NCI-H460 (cell line): Measurements from ENCODE around the gene C19orf38. TPM values are rescaled to one million over a fixed set of nuclear protein-coding genes. Genes with fewer than 3 reads are reported as not detected.
"Not testable (repeated sequence)": the region's sequence is repeated elsewhere in the genome, so short reads cannot be mapped to it uniquely, and the experiment has no call there.

Experiments used
- DNase-seq: peaks from one replicate; pipeline ENCODE4 v3.0.0-alpha.2; 2016; ENCODE audit warnings: low read depth; ENCODE audit errors: extremely low read depth
- total RNA-seq: library from RNA; depleted of rRNA; stranded (reverse); fragments of >200 nt; shearing (Covaris generic); gene quantifications from 2 replicates; pipeline ENCODE4 v1.2.3, GENCODE V29; 2014

The C19orf38 gene
- total RNA-seq, 1 experiment from 2014 or later = 0.50 TPM

DNA sequence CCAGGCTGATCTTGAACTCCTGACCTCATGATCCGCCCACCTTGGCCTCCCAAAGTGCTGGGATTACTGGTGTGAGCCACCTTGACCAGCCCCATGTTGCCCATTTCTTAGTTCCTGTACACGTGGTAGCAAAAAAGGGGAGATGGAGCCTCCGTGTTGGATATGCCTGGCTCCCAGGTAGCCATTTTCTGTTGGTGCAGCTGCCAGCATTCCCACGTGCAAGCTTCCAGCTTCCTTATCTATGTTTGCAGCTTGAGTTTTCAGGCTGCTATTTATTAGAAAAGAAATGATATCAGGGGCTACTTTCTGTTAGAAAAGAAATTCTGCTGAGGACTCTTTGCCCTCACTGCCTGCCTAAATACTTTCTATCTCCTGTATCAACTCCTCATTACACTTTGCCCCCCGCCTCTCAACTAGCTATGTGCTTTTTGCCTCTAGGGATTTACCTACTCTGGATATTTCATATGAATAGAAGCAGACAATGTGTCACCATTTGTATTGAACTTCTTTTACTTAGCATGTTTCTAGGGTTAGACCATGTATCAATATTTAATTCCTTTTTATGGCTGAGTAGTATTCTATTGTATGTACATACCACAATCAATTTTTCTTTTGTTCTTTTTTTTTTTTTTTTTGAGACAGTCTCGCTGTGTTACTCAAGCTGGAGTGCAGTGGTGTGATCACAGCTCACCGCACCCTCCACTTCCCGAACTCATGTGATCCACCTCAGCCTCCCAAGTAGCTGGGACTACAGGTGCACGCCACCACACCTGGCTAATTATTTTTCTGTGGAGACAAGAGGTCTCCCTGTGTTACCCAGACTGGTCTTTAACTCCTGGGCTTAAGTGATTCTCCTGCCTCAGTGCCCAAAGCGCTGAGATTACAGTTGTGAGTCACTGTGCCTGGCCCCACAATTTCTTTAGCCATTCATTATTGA, 8.8 kb upstream of the C19orf38 start:
- DNase-seq = no peak

DNA sequence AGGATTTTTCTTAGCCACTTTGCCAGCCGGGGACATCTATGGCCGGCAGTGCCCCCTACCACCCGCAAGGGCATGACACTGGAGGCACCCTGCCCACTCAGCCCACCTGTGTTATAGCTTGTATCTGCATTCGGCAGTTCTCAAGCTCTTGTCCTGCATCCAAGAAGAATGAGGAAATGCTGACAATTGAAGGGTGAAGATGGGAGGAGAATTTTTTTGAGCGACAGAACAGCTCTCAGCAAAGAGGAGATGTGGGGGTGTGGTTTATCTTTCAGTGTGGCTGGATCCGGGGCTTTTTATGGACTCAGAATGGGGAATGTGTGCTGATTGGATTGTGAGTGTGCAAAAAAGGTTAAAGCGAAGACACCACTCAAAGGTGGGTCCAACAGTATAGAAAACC, 5.4 kb upstream of the C19orf38 start:
- no peak for DNase-seq

DNA sequence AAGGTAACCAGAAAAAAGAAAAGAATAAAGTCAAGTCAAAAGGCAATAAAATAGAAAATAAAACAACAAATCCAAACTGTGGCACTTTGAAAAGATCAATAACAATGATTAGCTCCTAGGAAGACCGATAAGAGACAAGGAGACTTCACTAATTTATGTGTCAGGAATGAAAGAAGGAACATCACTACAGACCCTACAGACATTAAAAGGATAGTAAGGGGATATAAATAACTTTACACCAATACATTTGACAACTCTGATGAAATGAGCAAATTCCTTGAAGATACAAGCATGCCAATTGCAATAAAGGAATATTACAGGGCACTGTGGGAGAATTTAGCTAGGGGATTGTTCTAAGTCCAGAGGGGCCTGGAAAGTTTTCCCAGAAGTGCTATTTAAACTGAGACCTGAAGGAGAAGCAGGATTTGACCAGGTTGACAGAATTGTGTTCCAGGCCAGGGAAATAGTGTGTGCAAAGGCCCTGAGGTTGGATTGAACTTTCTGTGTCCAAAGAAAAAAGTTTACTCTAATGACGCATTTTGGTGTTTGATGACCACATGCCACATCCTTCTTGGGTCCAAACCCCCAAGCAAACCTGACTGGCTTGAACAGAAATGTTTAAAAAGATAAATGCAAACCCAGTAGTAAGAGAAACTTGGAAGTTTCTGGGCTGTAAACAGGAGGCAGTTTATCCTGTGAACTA, 1.6 kb upstream of the C19orf38 start:
- DNase-seq = no peak

DNA sequence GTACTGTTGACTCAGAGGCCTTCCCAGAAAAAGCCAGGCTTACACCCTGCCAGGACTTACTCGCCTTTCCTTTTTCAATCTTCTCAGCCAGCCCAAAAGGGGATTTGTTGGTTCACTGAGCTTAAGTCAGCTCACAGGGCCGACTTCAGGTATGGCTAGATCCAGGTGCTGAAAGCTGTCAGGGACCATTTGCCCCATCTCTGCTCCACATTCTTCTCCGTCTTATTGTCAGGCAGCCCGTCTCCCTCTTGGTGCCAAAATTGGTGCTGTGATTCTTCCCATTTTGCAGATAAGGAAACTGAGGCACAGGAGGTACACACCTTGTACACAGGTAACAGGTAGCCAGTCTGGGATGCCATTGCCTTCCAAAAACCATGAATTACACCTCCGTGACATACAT, 2.4 kb downstream of the C19orf38 start:
- no peak for DNase-seq

DNA sequence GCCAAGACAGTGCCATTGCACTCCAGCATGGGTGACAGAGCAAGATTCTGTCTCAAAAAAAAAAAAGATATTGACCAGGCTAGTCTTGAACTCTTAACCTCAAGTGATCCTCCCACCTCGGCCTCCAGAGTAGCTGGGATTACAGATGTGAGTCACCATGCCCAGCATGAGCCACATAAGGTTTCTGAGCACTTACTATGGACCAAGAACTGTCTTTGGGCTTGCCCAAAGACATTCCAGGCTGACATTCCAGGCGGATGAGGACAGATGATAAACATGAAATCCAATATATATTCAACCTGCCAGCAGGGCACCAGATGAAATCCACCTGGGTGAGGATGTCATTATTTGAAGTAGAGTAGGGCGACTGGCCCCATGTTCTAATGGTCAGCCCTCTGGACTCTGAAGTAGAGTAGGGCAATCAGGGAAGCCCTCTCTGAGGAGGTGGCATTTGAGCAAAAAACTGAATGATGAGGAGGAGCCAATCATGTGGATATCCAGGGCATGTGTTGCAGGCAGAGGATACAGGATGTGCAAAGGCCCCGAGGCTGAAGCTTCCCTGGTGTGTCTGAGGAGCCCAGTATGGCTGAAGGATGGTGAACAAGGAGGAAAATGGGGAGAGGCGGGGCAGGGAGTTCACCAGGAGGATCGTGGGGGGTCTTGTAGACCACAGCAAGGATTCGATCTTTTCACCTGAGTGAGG, 4.0 kb downstream of the C19orf38 start:
- DNase-seq = no peak

DNA sequence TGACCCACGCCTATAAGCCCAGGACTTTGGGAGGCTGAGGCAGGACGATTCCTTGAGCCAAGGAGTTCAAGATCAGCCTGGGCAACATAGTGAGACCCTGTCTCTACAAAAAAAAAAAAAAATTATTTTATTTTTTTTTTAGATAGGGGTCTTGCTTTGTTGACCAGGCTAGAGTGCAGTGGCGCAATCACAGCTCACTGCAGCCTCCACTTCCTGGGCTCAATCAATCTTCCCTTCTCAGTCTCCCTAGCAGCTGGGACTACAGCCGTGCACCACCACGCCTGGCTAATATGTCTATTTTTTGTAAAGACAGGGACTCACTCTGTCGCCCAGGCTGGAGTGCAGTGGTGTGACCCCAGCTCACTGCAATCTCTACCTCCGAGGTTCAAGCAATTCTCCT, 4.7 kb downstream of the C19orf38 start:
- no peak for DNase-seq

DNA sequence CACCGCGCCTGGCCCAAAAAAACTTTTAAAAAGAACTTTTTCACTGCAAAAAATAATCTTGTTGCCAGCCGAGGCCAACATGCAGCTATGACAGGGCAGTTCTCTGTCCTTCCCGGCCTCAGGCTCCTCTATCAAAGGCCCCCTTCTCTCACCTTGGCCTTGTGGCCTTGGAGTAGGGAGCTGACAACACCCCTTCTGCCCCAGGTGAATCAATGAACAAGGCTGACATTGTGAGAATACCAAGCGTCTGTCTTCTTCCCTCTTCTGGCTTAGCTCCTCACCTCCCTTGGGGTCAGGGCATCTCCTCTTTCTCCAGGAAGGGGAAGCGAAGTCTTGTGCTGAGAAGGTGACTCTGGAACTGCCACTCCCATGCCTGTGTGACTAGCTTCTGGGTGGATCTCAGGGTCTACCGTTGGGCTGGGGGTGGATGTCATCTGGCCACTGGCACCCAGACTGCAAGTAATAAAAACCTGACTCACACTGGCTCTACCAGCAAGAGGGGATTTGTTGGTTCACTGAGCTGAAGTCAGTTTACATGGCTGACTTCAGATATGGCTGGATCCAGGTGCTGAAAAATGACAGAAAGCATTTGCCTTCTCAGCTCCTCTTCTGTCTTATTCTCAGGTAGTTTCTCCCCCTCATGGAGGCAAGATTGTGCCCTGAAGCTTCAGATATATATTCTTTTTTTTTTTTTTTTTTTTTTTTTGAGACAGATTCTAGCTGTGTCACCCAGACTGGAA, 6.3 kb downstream of the C19orf38 start:
- DNase-seq = no peak

DNA sequence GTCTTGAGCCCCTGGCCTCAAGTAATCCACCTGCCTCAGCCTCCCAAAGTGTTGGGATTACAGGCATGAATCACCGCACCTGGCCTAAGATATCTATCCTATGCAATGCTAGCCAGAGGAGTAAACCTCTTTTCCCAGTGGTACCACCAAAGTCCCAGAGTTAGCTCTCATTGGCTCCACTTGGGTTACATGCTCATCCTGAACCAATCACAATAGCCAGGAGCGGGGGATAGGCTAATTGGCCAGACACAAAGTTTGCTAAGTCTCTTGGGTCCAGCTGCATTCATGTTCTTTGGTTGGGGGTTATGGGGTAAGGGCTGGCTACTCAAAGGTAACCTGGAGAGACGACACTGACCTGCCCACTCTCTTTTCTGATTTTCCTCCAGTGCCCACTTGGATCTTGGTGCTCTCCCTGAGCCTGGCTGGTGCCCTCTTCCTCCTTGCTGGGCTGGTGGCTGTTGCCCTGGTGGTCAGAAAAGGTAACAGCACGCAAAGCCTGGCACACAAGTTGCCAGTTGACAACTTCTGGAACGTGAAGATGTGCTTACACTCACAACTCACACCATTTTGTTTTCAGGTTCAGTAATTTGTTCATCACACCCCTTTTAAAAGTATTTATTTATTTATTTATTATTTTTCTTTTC, 7.8 kb downstream of the C19orf38 start:
- DNase-seq = peak; percentile 21

DNA sequence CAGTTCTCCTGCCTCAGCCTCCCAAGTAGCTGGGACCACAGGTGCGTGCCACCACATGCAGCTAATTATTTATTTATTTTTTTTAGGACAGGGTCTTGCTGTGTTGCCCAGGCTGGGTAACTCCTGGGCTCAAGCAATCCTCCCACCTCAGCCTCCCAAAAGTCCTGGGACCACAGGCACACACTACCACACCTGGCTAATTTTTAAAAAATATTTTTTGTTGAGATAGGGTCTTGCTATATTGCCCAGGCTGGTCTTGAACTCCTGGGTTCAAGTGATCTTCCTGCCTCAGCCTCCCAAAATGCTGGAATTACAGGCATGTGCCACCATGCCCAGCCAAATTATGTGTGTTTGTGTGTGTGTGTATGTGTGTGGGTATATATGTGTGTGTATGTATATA, 8.7 kb downstream of the C19orf38 start:
- DNase-seq = not testable (repeated sequence)

DNA sequence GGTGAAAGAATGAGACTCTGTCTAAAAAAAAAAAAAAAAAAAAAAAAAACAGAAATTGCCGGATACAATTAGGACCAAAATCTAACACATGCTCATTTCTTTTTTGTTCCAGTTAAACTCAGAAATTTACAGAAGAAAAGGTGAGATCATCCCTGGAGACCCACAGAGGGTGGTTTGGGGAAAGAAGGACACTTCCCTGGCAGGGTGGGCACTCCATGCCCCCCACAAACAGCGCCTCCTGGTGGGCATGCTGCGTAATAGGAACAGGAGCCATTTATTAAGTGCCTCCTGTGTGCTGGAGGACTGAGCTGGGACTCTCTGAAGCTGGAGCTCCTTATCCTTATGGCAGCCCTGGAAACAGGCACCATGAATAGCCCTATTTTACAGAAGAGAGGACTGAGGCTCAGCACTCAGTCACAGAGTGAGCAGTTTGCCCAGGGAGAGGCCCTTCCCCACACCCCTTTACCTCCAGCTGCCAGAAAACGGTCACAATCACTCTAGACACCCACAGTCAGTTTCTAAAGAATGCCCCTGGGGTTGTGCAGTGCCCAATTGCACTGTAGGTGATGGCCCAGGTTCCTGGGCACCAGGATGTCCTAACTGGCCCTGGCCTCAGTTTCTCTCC, 10.1 kb downstream of the C19orf38 start:
- no peak for DNase-seq

DNA sequence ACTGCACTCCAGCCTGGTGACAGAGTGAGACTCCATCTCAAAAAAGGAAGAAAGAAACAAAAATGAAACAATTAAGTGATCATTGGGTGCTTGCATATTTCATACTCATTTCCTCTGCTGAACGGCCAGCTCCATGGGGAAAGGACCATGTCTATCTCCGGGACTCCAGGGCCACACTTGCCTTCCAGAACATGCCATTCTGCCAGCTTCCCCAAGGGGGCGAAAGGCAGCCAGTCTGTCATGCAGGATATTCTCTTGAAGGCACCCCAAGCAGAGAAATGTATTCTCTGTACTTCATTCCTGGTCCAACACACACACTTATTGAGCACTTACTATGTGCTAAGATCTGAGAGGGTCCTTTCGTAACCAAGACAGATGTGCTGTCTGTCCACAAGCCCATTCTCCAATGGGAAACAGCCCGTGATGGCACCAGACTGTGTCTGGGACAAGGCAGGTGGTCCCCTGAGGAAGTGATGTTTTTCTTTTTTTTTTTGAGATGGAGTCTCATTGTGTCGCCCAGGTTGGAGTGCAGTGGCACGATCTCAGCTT, 13.0 kb downstream of the C19orf38 start:
- DNase-seq = no peak

DNA sequence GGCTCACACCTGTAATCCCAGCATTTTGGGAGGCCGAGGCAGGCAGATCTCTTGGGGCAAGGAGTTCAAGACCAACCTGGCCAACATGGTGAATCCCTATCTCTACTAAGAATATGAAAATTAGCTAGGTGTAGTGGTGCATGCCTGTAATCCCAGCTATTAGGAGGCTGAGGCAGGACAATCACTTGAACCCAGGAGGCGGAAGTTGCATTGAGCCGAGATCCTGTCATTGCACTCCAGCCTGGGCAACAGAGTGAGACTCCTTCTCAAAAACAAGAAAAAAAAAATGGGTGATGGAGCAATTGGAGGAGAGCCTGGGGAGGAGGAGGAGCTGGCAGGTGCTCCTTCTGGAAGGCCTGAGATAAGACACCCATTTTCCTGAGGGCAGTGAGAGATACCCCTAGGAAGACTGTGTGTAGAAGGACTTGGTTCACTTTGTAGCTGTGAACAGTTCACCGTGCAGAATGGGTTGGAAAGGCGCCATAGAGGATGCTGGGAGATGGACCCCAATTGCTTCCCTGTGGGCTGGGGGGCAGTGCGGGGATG, 14.4 kb downstream of the C19orf38 start:
- DNase-seq = no peak

DNA sequence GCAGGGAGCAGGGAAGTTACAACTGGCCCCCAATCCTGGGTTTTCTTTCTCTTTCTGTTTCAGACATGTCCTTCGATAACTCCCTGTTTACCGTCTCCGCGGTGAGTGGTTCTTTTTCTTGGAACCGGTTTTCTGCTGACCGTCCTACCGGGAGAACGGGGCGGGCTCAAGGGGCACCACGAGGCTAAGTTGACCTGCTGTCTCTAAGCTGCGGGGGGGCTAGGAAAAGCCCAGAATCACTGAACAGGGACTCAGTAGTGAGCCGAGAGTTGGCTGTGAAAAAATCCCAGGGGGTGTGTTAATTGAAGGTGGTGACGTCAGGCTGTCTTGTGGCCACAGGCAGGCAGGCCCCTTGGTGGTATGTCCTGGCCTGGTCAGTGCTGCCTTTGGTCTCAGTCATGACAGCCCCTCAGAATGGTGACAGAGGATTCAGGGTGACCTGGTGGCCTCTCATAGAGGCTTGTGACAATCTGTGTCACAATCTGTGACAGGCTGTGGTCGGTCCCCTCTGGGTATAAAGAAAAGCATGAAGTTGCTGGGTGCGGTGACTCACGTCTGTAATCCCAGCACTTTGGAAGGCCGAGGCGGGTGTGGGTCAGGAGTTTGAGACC, 15.0 kb downstream of the C19orf38 start:
- DNase-seq = no peak

DNA sequence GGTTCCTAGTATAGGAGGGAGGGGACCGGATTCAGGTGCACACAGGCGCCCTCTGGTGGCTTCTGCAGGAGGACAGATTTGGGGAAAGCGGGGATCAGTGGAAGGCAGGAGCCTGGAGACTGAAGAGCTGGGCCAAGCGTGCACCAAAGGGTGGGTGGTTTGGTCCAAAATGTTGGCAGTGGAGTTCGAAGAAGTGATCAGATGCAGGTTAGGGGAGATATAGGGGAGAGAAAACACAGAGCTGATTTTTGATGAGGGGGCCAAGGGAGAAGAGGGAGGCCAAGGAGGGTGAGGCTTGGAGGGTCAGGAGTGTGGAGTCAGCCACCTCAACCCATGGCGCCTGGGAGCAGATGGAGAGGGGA, 16.3 kb downstream of the C19orf38 start:
- peak; percentile 72 for DNase-seq

DNA sequence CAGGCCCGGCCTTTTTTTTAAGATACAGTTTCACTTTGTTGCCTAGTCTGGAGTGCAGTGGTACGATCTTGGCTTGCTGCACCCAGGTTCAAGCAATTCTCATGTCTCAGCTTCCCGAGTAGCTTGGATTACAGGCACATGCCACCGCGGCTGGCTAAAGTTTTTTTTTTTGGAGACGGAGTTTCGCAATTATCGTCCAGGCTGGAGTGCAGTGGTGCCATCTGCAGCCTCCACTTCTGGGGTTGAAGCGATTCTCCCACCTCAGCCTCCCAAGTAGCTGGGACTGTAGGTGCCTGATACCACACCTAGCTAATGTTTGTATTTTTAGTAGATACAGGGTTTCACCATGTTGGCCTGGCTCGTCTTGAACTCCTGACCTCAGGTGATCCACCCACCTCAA, 18.3 kb downstream of the C19orf38 start:
- no peak for DNase-seq

DNA sequence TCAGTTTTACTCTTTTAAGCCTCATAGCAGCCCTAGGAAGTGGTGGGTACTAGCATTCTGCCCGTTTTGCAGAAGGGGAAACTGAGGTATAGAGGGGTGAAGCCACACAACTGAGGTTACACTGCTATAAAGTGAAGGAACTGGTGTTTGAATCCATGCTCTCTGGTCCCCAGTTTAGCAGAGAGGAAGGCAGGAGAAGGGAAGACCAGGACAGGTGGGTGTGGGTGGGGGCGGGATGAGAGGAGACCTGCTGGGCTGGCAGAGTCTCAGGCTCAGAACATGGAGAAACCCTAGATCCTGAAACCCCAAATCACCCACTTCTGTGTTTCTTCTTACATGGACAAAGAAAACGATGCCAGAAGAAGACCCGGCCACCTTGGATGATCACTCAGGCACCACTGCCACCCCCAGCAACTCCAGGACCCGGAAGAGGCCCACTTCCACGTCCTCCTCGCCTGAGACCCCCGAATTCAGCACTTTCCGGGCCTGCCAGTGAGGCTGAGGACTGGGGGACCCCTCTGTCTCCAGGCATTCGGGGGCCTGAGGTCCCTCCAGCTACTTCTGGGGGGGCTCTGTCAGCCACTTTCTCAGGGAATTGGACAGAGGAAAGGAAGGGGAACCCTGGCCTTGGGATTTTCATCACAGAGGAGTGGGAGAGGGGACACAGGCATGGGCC, 20.8 kb downstream of the C19orf38 start:
- DNase-seq = no peak

DNA sequence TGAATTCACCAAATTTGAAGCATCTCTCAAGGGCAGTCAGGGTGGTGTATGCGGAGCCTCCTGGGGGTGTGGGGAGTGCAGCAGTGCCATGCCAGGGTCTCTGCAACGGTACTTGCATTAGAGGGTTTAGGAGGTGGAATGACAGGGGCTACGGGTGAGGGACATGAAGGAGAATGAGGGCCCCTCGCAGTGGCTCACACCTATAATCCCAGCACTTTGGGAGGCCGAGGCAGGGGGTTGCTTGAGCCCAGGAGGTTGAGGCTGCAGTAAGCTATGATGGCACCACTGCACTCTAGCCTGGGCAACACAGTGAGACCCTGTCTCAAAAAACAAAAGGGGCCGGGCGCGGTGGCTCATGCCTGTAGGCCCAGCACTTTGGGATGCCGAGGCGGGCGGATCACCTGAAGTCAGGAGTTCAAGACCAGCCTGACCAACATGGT, 21.7 kb downstream of the C19orf38 start:
- DNase-seq = not testable (repeated sequence)

DNA sequence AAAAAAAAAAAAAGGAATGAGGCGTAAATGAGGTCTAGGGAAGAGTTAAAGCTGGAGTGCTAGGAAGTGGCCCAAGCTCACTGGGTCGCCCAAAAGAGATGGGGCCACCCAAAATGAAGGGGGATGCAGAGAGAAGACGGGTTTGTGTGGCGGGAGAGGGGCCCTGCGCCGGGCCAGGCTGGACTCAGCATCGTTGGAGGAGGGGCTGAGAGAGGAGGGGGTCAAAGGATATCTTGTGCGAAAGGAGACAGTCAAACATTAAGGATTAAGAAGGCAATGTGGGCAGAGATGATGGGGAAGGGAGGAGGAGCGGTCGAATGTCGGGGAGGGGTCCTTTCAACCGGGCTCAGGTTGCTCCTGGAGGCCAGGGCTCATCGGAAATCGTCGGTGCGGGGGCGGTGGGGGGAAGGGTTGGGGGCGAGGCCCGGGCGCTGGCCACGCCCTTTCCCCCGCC, 22.3 kb downstream of the C19orf38 start:
- no peak for DNase-seq
